Measurements from ENCODE around the gene PLD2. TPM values are rescaled to one million over a fixed set of nuclear protein-coding genes. Genes with fewer than 3 reads are reported as not detected.
"Not testable (repeated sequence)": the region's sequence is repeated elsewhere in the genome, so short reads cannot be mapped to it uniquely, and the experiment has no call there.

The PLD2 gene
- total and polyA plus RNA-seq, 5 experiments from 2014 or later: 1.1 to 27.9 (median 1.9) TPM

- POLR2A ChIA-PET: no interaction called here
- Mint-ChIP-seq H3K36me3 (peaks cover 0 to 12% (median 2%) of the 10 kb centered on the region in 3 donors), H3K4me3 (no peak overlapping the region), H3K27ac (no peak overlapping the region), H3K27me3 (no peaks in the 10 kb centered on the region), H3K4me1 (peaks cover 0 to 3% (median under 1%) of the 10 kb centered on the region in 4 donors), H3K9me3 (no peaks in the 10 kb centered on the region)
- no peak for DNase-seq
- no peak for ATAC-seq
Observed at GRCh38 chr17:4816826-4817225, 9.9 kb downstream of the PLD2 start.

GRCh38 chr17:4818276-4818675 lies 11.3 kb downstream of the PLD2 start:
- Mint-ChIP-seq H3K36me3 (peaks cover 0 to 15% (median 2%) of the 10 kb centered on the region in 3 donors), H3K9me3 (no peaks in the 10 kb centered on the region), H3K27ac (no peak overlapping the region), H3K27me3 (no peaks in the 10 kb centered on the region), H3K4me3 (no peak overlapping the region), H3K4me1 (peaks cover 0 to 1% (median 0%) of the 10 kb centered on the region in 4 donors)
- no peak for DNase-seq
- no peak for ATAC-seq
- POLR2A ChIA-PET: no interaction called here

DNA sequence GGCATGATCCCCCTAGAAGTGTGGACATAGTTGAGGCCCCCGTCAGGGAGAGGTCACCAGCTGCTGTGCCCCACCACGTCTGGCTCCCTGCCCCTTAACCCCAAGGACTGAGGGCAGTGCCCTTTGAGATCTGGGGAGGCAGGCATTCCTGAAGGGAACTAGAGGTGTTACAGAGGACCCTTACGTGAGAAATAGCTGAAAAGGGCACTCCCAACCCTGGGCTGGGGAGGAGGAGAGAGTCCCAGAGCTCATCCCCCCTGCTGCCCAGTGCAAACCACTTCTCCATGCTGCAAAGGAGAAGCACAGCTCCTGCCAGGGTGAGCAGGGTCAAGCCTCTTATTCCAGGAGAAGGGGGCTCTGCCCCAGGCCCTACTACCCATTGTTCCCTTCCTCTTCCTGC lies 15.9 kb downstream of the PLD2 start:
- no peaks in the 10 kb centered on the region for H3K27me3 Mint-ChIP-seq
- H3K4me3 Mint-ChIP-seq: no peak overlapping the region
- H3K27ac Mint-ChIP-seq: no peak overlapping the region
- ATAC-seq: no peak
- DNase-seq: no peak
- no peaks in the 10 kb centered on the region for H3K4me1 Mint-ChIP-seq
- POLR2A ChIA-PET: interaction anchor here (0.6 kb wide), 1 partner anchor 39 kb away, joined by 3 read pairs; no protein-coding TSS in a partner anchor
- H3K9me3 Mint-ChIP-seq: no peaks in the 10 kb centered on the region
- H3K36me3 Mint-ChIP-seq: peaks cover 0 to 6% (median 0%) of the 10 kb centered on the region in 3 donors

DNA sequence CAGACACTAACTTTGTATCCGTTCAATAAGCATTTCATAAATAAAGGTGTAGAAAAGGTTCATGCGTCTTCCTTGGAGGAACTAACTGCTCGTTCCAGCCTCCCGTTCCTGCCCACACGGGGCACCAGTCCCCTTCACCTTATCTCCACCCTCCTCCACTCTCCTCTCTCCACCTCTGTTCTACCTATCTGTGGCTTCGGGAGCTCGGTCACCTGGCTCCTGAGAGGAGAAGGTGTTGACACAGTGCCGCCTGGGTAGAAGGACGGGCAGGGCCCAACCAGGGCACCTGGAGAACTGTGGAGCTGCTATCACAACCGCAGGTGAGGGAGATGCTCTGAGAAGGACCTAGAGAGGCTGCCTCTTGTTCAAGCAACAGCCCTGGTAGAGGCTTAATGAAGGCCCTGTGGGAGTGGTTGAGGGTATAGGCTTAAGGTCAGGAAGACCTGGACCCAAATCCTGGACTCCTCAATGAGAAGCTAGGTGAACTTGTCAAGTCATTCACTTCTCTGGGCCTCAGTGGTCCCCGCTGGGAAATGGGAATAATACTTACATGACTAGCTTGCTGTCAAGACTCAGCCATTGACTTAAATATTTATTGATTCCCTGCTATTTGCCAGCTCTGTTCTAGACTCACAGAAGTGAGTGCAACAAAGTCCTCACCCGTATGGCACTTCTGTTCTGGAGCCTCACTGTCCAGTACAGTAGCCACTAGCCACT lies 16.6 kb downstream of the PLD2 start:
- Mint-ChIP-seq H3K36me3 (peaks cover 0 to 6% (median 0%) of the 10 kb centered on the region in 3 donors), H3K27me3 (peaks cover 0 to 1% (median 0%) of the 10 kb centered on the region in 5 donors), H3K4me1 (no peaks in the 10 kb centered on the region), H3K4me3 (no peak overlapping the region), H3K9me3 (no peaks in the 10 kb centered on the region), H3K27ac (no peak overlapping the region)
- DNase-seq (no peak), ATAC-seq (no peak)
- POLR2A ChIA-PET: interaction anchor here (0.6 kb wide), 1 partner anchor 40 kb away, joined by 3 read pairs; no protein-coding TSS in a partner anchor

DNA sequence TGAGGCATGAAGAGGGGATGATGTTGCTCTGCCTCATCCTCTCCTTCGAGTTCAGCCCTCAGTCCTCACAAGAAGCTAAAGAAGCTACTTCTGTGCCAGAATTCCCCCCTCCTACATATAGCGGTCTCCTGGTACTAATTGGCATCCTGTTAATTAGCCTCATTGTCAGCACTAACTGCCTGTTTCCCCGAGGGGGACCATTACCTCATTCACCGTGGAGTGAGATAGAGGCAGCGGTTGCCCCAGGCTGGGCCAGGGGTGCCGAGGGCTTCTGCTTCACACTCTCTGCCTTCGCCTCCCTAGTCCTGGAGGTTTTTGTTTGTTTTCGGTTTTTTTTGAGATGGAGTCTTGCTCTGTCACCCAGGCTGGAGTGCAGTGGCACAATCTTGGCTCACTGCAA lies 20.4 kb downstream of the PLD2 start:
- POLR2A ChIA-PET: no interaction called here
- H3K4me3 Mint-ChIP-seq: no peak overlapping the region
- no peaks in the 10 kb centered on the region for H3K4me1 Mint-ChIP-seq
- no peaks in the 10 kb centered on the region for H3K9me3 Mint-ChIP-seq
- ATAC-seq: no peak
- peaks cover 0 to 1% (median 0%) of the 10 kb centered on the region in 5 donors for H3K27me3 Mint-ChIP-seq
- no peak overlapping the region for H3K27ac Mint-ChIP-seq
- no peak for DNase-seq
- H3K36me3 Mint-ChIP-seq: no peaks in the 10 kb centered on the region

- peak; percentile 21 to 32 for ATAC-seq
- H3K4me1 Mint-ChIP-seq: peaks cover 22 to 39% (median 31%) of the 10 kb centered on the region in 4 donors
- peak overlapping the region; percentile 90 to 97 (median 93) for H3K4me3 Mint-ChIP-seq
- POLR2A ChIA-PET: interaction anchor here (0.6 to 2.7 kb wide), 5 partner anchors 13 to 122 kb away, joined by 3 to 9 read pairs (median 4); partner anchors contain the start of genes ARRB2, GLTPD2 and PSMB6
- DNase-seq, H3K27me3 Mint-ChIP-seq, H3K36me3 Mint-ChIP-seq, H3K9me3 Mint-ChIP-seq: not testable (repeated sequence)
- H3K27ac Mint-ChIP-seq: peak overlapping the region; percentile 85 to 98 (median 94)
Observed at GRCh38 chr17:4832829-4833177, 25.9 kb downstream of the PLD2 start.

- DNase-seq (peak; percentile 80 to 94 (median 86)), ATAC-seq (peak; percentile 88 to 89)
- peaks cover 0 to 5% (median 0%) of the 10 kb centered on the region in 3 donors for H3K36me3 Mint-ChIP-seq
- POLR2A ChIA-PET: interaction anchor here (0.6 to 2.7 kb wide), 8 partner anchors 14 to 123 kb away, joined by 3 to 9 read pairs (median 4); partner anchors contain the start of genes ARRB2, GLTPD2, PLD2 and PSMB6
- H3K4me3 Mint-ChIP-seq: peak within 1 kb of the TSS; percentile 90 to 98 (median 93)
- H3K27ac Mint-ChIP-seq: peak within 1 kb of the TSS; percentile 85 to 98 (median 94)
- no peaks in the 10 kb centered on the region for H3K27me3 Mint-ChIP-seq
- H3K4me1 Mint-ChIP-seq: peaks cover 23 to 45% (median 35%) of the 10 kb centered on the region in 4 donors
- no peaks in the 10 kb centered on the region for H3K9me3 Mint-ChIP-seq
Observed at GRCh38 chr17:4833178-4833940, 26.4 kb downstream of the PLD2 start, which contains the start of gene MINK1. Gene MINK1, plus strand, starts transcription at chr17:4833340. Its CDS starts 244 bp downstream, at chr17:4833584.

DNA sequence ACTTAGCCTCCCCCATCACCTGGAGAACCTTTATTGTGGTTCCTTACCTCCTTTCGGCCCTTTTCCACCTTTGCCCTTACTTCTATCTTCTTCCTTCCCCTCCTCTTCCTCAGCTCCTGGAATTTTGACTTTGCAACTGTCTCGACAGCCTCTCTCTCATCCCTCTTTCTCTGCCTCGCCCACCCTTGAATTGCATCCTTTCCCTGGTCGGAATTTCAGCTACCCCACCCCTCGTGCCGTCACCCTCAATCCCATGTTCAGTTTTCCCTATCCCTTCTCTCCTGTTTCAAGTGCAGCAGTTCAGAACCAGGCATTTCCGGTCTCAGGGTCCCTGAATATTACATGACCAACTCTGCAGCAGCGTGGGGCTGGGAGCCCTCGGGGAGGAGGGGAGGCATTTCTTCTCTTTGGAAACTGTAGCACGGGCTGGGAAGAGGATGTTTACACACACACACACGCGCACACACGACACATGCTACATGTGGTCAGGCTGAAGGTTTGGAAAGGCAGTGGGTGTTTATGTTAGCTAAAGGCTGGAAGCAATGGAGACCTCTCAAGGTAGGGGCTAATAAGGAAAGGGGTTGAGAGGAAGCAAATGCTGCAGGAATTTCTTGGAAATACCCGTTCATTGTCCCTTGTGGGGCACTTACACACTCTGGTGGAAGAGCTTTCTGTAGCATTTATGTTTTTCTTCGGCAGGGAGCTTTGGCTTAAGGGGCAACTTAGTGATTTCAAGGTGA lies 27.2 kb downstream of the PLD2 start:
- Mint-ChIP-seq H3K4me3 (peak overlapping the region; percentile 86 to 98 (median 90)), H3K9me3 (no peaks in the 10 kb centered on the region), H3K4me1 (peaks cover 24 to 49% (median 36%) of the 10 kb centered on the region in 4 donors), H3K36me3 (peaks cover 0 to 7% (median under 1%) of the 10 kb centered on the region in 3 donors), H3K27me3 (no peaks in the 10 kb centered on the region), H3K27ac (peak overlapping the region; percentile 53 to 96 (median 80))
- POLR2A ChIA-PET: interaction anchor here (1.0 to 2.7 kb wide), 5 partner anchors 27 to 124 kb away, joined by 3 to 9 read pairs (median 6); partner anchors contain the start of genes ARRB2, GLTPD2, PLD2 and PSMB6
- DNase-seq: peak in 2 of 10 donors; percentile 9 to 23
- no peak for ATAC-seq

DNA sequence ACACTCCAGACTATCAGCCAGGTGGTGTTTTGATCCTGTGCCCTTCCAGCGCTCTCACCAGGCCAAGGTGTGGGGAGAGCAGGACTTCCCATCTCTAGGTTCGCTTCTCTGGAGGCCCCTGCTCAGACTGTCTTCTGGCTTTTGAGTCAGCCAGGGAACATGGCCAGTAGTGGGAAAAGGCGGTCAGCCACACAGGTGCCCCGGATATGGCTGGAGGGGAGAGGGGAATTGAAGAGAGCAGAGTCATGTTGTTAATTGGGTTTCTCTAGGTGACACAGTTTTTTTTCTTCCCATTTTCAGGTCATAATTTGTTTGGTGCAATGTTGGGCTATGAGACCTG lies 27.7 kb downstream of the PLD2 start:
- Mint-ChIP-seq H3K27ac (peak overlapping the region in 9 of 10 donors; percentile 53 to 93 (median 79)), H3K4me3 (peak overlapping the region; percentile 86 to 98 (median 90)), H3K9me3 (no peaks in the 10 kb centered on the region), H3K4me1 (peaks cover 29 to 55% (median 42%) of the 10 kb centered on the region in 4 donors), H3K36me3 (peaks cover 0 to 11% (median 4%) of the 10 kb centered on the region in 3 donors), H3K27me3 (no peaks in the 10 kb centered on the region)
- no peak for ATAC-seq
- no peak for DNase-seq
- POLR2A ChIA-PET: interaction anchor here (1.3 to 2.7 kb wide), 4 partner anchors 28 to 124 kb away, joined by 5 to 9 read pairs (median 7); partner anchors contain the start of genes ARRB2, GLTPD2, PLD2 and PSMB6

GRCh38 chr17:4836221-4836620 lies 29.3 kb downstream of the PLD2 start:
- peak overlapping the region in 9 of 10 donors; percentile 6 to 87 (median 45) for H3K27ac Mint-ChIP-seq
- DNase-seq (no peak), ATAC-seq (no peak)
- POLR2A ChIA-PET: interaction anchor here (0.8 kb wide), 1 partner anchor 13 kb away, joined by 3 read pairs; no protein-coding TSS in a partner anchor
- peaks cover 41 to 70% (median 57%) of the 10 kb centered on the region in 4 donors for H3K4me1 Mint-ChIP-seq
- peaks cover 0 to 15% (median 4%) of the 10 kb centered on the region in 3 donors for H3K36me3 Mint-ChIP-seq
- H3K9me3 Mint-ChIP-seq: no peaks in the 10 kb centered on the region
- H3K27me3 Mint-ChIP-seq: no peaks in the 10 kb centered on the region
- peak overlapping the region in 8 of 10 donors; percentile 38 to 91 (median 56) for H3K4me3 Mint-ChIP-seq

DNA sequence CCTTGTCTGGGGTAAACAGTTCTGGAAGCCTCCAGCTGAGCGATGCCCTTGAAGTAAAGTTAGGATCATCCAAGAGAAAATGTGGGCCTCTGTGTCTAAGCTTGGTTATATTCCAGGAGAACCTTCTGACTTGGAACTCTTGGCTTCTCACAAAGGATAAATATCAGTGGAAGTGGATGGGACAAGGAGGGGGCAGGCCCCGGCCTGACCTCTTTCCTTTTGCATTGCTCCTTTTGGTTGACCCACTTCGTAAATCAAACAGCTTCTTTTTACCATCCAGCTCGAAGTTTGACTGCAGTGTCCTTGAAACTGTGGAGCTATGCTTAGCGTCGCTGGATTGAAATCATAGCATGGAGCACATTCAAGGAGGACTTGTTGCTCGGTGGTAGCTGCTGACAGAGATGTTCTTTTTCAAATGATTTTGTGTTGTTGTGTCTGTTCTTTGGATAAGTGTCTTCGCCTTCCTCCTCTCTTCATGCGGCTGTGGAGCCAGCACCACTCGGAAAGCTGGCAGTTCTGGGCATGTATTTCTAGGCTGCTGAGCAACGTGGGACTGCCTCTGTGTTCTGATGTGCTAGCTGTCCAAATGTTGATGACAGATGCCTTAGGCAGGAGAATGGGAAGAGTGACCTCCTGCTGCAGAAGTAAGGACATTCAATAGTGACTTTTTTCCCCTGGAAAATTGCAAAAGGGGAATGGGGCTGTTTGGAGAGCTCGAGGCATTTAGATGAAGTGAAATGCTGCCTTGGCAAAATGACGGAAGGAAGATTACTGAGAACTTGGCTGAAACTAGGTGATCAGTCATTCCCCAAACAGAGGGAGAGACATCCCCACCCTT lies 30.7 kb downstream of the PLD2 start:
- POLR2A ChIA-PET: interaction anchor here (0.6 to 1.7 kb wide), 4 partner anchors 13 to 68 kb away, joined by 3 read pairs; no protein-coding TSS in a partner anchor
- H3K36me3 Mint-ChIP-seq: peaks cover 0 to 15% (median 4%) of the 10 kb centered on the region in 3 donors
- no peaks in the 10 kb centered on the region for H3K27me3 Mint-ChIP-seq
- no peaks in the 10 kb centered on the region for H3K9me3 Mint-ChIP-seq
- H3K4me1 Mint-ChIP-seq: peaks cover 43 to 78% (median 63%) of the 10 kb centered on the region in 4 donors
- ATAC-seq (no peak), DNase-seq (no peak)
- H3K4me3 Mint-ChIP-seq: peak overlapping the region in 1 of 10 donors; percentile 46
- H3K27ac Mint-ChIP-seq: peak overlapping the region in 2 of 10 donors; percentile 20 to 57

Measured in naive thymus-derived CD8-positive, alpha-beta T cell (primary cell).